Heart right ventricle (tissue), 16 donors: ENCODE measurements around the gene GSTA3. TPM values are rescaled to one million over a fixed set of nuclear protein-coding genes. Genes with fewer than 3 reads are reported as not detected.
"Not testable (repeated sequence)": the region's sequence is repeated elsewhere in the genome, so short reads cannot be mapped to it uniquely, and the experiment has no call there.

ENCODE experiments used
- ATAC-seq, 8 donors: fragments of 200-7000 bp; cut with Tn5 transposase; one replicate each; pipeline ENCODE4 v1.9.1; 2020; ENCODE audit warnings: mild to moderate bottlenecking in 8 of 8, moderate library complexity in 8 of 8, moderate number of reproducible peaks in 1 of 8
- DNase-seq, 2 donors: peaks; one replicate each; pipeline ENCODE4 v3.0.0-alpha.2; 2020
- H3K27ac ChIP-seq, 10 donors: fragments of 200-600 bp; sonication (generic) in 2 of 10; one replicate each; pipeline versions ENCODE4 v1.5.0 to v1.8.0; 2020 to 2022; ENCODE audit warnings: mild to moderate bottlenecking in 3 of 10
- H3K27me3 ChIP-seq, 7 donors: fragments of 200-600 bp; one replicate each; pipeline ENCODE4 v1.8.0; 2021 to 2022; ENCODE audit warnings: mild to moderate bottlenecking in 2 of 7
- H3K36me3 ChIP-seq, 9 donors: fragments of 200-600 bp; sonication (generic) in 1 of 9; one replicate each; pipeline versions ENCODE4 v1.5.0 to v1.8.0; 2020 to 2022; ENCODE audit warnings: mild to moderate bottlenecking in 2 of 9
- H3K4me1 ChIP-seq, 9 donors: fragments of 200-600 bp; sonication (generic) in 1 of 9; one replicate each; pipeline versions ENCODE4 v1.5.0 to v1.8.0; 2020 to 2022; ENCODE audit warnings: mild to moderate bottlenecking in 4 of 9
- H3K4me3 ChIP-seq, 10 donors: fragments of 200-600 bp; sonication (generic) in 2 of 10; one replicate each; pipeline versions ENCODE4 v1.5.0 to v1.8.0; 2020 to 2022; ENCODE audit warnings: mild to moderate bottlenecking in 7 of 10, moderate library complexity in 2 of 10
- H3K9me3 ChIP-seq, 11 donors: fragments of 200-600 bp in 10 of 11; sonication (generic) in 2 of 11; one replicate each; pipeline versions ENCODE4 v1.5.0 to v1.8.0; 2013 to 2022; ENCODE audit warnings: mild to moderate bottlenecking in 2 of 11, control low read depth in 1 of 11, moderate library complexity in 1 of 11
- WGBS, 2 donors: extraction: QIAGEN DNeasy Blood & Tissue Kit; methylation state at CpG; one replicate each; pipeline ENCODE4 v1.1.7; 2013; ENCODE audit warnings: inconsistent platforms in 1 of 2; 5-methylcytosine and 5-hydroxymethylcytosine counted together
- intact Hi-C, 10 donors: fragments of 100-400 bp; cut with DNase I; formaldehyde crosslinking; loops; one replicate each; pipeline versions ENCODE4 v1.11.1 to v1.14.2; 2022
- polyA plus RNA-seq, 2 donors: library from polyadenylated mRNA; stranded (reverse); fragments of 200-250 nt; gene quantifications; one replicate each; pipeline ENCODE4 v1.2.3, GENCODE V29; 2013
- total RNA-seq, 10 donors: library from RNA; stranded (reverse); fragmentation: NEBNext Ultra II Directional in 3 of 10; extraction: Animal tissue kit (Norgen Biotek cat#: 25700) in 3 of 10; gene quantifications; one replicate each; pipeline versions ENCODE4 v1.2.1 to v1.2.4, GENCODE V29; 2021 to 2023
- TF ChIP-seq, protein P1 (sequence below), 9 donors: fragments of 200-600 bp; sonication (generic) in 2 of 9; IDR thresholded peaks; one replicate each; pipeline versions ENCODE4 v1.5.0 to v1.8.0; 2021 to 2022; ENCODE audit warnings: antibody characterized with exemption in 9 of 9, mild to moderate bottlenecking in 5 of 9, moderate library complexity in 1 of 9
- donor health status: Arrhythmogenic right ventricular cardiomyopathy.
- donor health status: ischemic (EF 13 %, LVEDD 7.1; RV severe dilation, severe dysfunction).
- donor health status: healthy with polysubstance abuse.
- donor health status: DM: no; HTN: yes; CAD: no.
- donor health status: DM: no; HTN: no; CAD: no.
- donor health status: ischemic (EF 25% LVEDD 6.9; RV normal size, moderate dysfunction).
- donor health status: ischemic (EF 25% LVEDD 5.7; RV mildly dilated, moderate dysfunction).
- donor health status: healthy.
- donor health status: DM: yes; HTN: yes; CAD: no.
- donor health status: Ischemic cardiomyopathy.
- donor health status: ischemic (EF 35%, LVEDD 5.7; RV mildly dilated, moderate dysfunction).
- donor health status: nonischemic (EF 11% LVEDD 7.7; RV severe dilation, severe dysfunction).
- donor health status: DM: yes; HTN: yes; CAD: no.
- donor health status: PGD.
- donor health status: ischemic (EF 29% LVEDD 5.4; RV normal size, mild dysfunction).
- donor health status: nonischemic (EF 23%, LVEDD 6.1; RV moderate dilation, normal function).

GSTA3 gene
- total and polyA plus RNA-seq, 12 donors = not detected

DNA sequence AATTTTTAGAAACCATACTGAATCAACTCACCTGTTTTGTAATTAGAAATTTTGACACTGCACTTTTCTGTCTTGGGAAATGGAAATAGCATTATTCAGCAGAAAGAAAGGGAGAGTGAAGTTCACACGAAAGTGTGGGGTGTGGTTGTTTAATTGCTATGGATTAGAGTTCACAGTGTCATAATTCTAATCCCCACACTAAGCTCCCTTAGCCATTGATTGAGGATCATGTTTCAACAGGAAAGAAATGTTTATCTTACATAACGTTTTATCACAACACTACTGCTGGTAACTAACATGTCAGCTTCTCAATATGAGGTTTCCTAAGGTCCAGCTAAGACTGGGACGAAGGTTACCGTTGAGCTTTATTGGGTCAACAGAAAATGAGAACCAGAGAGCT is 37.5 kb downstream of the GSTA3 start:
- Histone ChIP-seq H3K4me1 (peaks cover 0 to 4% (median 0%) of the 10 kb centered on the region in 9 donors), H3K9me3 (no peaks in the 10 kb centered on the region), H3K27ac (no peak overlapping the region), H3K36me3 (no peaks in the 10 kb centered on the region), H3K4me3 (no peak overlapping the region), H3K27me3 (no peaks in the 10 kb centered on the region)
- ATAC-seq (no peak), DNase-seq (no peak)
- 56% methylated on average over 4 of the region's 4 CpGs for WGBS, 2 donors
- intact Hi-C loops = no loop called here
- TF ChIP-seq, protein P1, sequence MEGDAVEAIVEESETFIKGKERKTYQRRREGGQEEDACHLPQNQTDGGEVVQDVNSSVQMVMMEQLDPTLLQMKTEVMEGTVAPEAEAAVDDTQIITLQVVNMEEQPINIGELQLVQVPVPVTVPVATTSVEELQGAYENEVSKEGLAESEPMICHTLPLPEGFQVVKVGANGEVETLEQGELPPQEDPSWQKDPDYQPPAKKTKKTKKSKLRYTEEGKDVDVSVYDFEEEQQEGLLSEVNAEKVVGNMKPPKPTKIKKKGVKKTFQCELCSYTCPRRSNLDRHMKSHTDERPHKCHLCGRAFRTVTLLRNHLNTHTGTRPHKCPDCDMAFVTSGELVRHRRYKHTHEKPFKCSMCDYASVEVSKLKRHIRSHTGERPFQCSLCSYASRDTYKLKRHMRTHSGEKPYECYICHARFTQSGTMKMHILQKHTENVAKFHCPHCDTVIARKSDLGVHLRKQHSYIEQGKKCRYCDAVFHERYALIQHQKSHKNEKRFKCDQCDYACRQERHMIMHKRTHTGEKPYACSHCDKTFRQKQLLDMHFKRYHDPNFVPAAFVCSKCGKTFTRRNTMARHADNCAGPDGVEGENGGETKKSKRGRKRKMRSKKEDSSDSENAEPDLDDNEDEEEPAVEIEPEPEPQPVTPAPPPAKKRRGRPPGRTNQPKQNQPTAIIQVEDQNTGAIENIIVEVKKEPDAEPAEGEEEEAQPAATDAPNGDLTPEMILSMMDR (IDR thresholded peaks at IDR 0.05) = no peak

DNA sequence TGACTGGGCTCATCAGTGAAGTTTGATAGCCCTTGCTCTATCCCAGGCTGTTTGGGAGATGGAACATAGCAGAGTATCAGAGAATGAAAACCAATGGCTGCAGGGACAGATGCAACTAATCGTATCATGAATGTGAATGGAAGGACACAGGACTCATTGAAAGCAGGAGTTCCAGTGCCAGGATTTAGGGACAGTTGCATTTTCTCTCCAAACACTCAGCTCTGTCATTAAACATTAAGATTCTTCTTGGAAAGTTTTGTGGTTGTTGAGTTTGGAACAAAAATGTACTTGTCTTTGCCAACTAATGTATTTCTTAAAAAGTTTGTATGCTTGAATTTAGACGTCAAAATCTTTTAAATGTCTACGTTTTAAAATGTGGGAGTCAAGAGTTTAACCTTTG is 37.9 kb downstream of the GSTA3 start:
- intact Hi-C loops = no loop called here
- no peak for ATAC-seq
- TF ChIP-seq, protein P1 (IDR thresholded peaks at IDR 0.05) = no peak
- no peak for DNase-seq
- no peaks in the 10 kb centered on the region for H3K4me1 ChIP-seq
- H3K4me3 ChIP-seq = no peak overlapping the region
- H3K36me3 ChIP-seq = no peaks in the 10 kb centered on the region
- no peak overlapping the region for H3K27ac ChIP-seq
- 58 to 70% methylated on average over 3 of the region's 3 CpGs for WGBS, 2 donors
- no peaks in the 10 kb centered on the region for H3K9me3 ChIP-seq
- no peaks in the 10 kb centered on the region for H3K27me3 ChIP-seq

DNA sequence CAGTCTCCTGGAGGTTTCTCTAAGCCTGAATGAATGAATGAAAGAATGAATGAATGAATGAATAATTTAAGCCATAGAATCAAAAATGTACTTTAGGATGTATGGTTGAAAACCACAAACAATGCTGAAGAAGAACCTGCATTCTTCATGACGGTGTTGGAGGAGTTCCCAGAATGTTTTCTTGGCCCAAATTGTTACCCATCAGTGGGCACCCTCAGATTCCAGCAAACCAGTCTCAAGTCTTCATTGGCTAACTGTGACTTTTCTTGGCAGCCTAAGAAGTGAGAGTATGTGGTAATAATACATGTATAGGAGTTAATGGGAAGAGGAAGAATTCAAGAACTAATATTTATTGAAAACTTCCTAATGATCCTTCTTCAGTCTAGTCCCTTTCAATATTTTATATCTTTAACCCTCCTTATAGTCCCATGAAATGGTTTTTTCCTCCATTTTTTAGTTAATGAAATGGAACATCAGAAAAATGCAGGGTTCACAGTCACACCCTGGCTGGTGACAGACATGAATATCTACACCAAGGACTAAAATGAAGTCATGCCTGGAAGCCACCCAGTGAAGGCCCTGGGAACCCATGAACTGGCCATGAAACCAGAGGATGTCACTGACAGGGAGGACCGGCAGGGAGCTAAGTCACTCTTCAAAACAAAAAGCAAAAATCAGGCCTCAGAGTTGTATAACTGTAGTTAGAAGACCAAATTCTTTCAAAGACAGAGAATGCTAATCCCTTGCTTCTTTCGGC is 39.0 kb downstream of the GSTA3 start:
- H3K4me1 ChIP-seq, H3K27ac ChIP-seq, intact Hi-C loops, DNase-seq, H3K9me3 ChIP-seq, H3K36me3 ChIP-seq, H3K27me3 ChIP-seq, H3K4me3 ChIP-seq, ATAC-seq: not testable (repeated sequence)
- WGBS, 2 donors = 83 to 86% methylated on average over 3 of the region's 3 CpGs

DNA sequence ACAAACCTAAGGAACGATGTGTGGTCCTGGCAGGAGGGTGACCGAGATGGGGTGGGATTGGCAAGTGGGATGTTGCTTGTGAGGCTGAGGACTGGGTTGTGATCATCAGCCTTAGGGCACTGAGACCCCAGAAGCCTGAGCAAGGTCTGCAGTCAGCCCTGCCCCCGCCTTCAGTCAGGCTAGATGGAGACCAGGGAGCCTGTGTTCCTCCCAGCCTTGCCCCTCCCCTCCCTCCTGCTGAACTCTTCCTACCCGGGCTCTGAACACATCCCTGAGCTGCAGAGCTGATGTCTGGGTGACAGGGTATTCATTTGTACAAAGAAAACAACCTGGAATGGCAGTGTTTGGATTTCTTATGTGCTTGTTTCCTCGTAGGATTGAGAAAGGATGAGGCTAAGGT is 40.6 kb downstream of the GSTA3 start:
- H3K4me3 ChIP-seq, H3K36me3 ChIP-seq, H3K4me1 ChIP-seq, ATAC-seq, H3K27ac ChIP-seq, H3K27me3 ChIP-seq, H3K9me3 ChIP-seq, intact Hi-C loops, DNase-seq: not testable (repeated sequence)
- WGBS, 2 donors = 62 to 65% methylated on average over 5 of the region's 5 CpGs

DNA sequence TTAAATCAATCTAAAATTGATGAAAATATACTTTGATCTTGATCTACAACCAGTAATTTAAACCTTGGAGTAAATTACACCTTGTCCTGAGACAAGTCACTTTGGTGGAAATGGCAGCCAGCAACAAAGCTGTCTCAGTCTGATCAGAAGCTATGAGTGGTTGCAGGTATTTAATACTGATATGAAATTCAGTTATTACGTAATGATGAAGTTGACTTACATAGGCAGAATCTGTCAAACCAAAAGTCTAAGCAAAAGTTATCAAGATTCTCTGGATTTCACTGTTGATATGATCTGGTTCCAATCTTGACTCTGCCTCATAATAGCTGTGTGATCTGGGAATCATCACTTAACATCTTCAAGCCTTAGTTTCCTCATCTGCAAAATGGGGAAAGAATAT is 41.3 kb downstream of the GSTA3 start:
- WGBS, 2 donors = 87 to 89% methylated on average over 1 of the region's 1 CpG
- no peak overlapping the region for H3K27ac ChIP-seq
- TF ChIP-seq, protein P1 (IDR thresholded peaks at IDR 0.05) = no peak
- no peak for DNase-seq
- H3K36me3 ChIP-seq = no peaks in the 10 kb centered on the region
- H3K4me3 ChIP-seq = no peak overlapping the region
- H3K27me3 ChIP-seq = no peaks in the 10 kb centered on the region
- no peaks in the 10 kb centered on the region for H3K9me3 ChIP-seq
- intact Hi-C loops = no loop called here
- no peaks in the 10 kb centered on the region for H3K4me1 ChIP-seq
- no peak for ATAC-seq

DNA sequence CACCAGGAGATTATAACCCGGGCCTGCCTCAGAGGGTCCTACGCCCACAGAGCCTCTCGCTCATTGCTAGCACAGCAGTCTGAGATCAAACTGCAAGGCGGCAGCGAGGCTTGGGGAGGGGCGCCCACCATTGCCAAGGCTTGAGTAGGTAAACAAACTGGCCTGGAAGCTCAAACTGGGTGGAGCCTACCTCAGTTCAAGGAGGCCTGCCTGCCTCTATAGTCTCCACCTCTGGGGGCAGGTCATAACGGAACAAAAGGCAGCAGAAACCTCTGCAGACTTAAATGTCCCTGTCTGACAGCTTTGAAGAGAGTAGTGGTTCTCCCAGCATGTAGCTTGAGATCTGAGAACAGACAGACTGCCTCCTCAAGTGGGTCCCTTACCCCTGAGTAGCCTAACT is 48.3 kb downstream of the GSTA3 start:
- peaks cover 0 to 28% (median 8%) of the 10 kb centered on the region in 7 donors for H3K27me3 ChIP-seq
- 83 to 87% methylated on average over 7 of the region's 7 CpGs for WGBS, 2 donors
- intact Hi-C loops = not testable (repeated sequence)

More for the DNA sequence above, 48.3 kb downstream of the GSTA3 start:
- H3K4me3 ChIP-seq, H3K27ac ChIP-seq, ATAC-seq, H3K9me3 ChIP-seq, H3K36me3 ChIP-seq, H3K4me1 ChIP-seq, DNase-seq: not testable (repeated sequence)
